HT1080 (cell line): ENCODE data around the gene CCDC97. TPM values are rescaled to one million over a fixed set of nuclear protein-coding genes. Genes with fewer than 3 reads are reported as not detected.
"Not testable (repeated sequence)": the region's sequence is repeated elsewhere in the genome, so short reads cannot be mapped to it uniquely, and the experiment has no call there.

Experiments used
- DNase-seq: peaks from one replicate; pipeline ENCODE4 v3.0.0-alpha.2; 2015; ENCODE audit warnings: low read depth
- total RNA-seq: library from RNA; depleted of rRNA; stranded (reverse); fragments of >200 nt; shearing (Covaris generic); gene quantifications from 2 replicates; pipeline ENCODE4 v1.2.3, GENCODE V29; 2014

The CCDC97 gene
- total RNA-seq, 1 experiment from 2014 or later, result 14.3 TPM

DNA sequence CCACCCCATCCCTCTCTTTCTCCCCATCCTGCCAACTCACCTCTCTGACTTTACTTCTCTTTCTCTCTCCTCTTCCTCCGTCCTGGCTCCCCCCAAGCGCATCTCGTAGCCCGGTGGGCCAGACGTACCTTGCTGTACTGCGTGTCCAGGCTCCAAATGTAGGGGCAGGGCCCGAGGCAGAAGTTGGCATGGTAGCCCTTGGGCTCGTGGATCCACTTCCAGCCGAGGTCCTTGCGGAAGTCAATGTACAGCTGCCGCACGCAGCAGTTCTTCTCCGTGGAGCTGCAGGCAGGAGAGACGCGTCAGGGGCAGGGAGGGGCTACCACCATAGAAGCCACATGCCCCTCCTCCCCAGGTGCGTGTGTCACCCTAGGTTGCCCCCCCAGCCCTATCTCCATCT lies 22.0 kb downstream of the CCDC97 start:
- DNase-seq, result no peak

DNA sequence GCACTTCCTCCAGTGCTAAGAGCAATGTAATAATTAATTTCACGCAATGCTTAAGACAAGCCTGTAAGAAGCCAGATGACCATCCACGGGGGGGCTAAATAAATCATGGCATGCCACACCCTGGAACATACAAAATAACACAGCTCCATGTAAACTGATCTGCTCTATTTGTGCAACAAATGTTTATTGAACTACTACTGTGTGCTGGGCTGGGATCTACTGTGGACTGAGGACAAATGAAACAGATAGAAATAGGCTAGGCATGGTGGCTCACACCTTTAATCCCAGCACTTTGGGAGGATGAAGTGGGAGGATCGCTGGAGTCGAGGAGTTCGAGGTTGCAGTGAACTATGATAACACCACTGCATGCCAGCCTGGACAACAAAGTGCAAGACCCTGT lies 22.5 kb downstream of the CCDC97 start:
- DNase-seq, result no peak

DNA sequence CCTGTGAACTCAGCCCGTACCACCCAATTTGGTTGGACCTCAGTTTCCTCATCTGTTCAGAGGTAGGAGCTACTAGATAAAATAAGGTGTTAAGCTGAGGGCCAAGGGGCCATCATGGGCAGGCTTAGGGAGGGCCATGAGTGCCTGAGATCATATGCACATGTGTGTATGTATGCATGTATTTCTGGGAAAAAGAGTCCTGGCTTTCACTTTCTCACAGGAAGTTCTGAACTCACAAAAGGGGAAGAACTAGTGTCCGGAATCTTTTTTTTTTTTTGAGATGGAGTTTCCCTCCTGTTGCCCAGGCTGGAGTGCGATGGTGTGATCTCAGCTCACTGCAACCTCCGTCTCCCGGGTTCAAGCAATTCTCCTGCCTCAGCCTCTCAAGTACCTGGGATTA lies 24.8 kb downstream of the CCDC97 start:
- DNase-seq, result no peak

DNA sequence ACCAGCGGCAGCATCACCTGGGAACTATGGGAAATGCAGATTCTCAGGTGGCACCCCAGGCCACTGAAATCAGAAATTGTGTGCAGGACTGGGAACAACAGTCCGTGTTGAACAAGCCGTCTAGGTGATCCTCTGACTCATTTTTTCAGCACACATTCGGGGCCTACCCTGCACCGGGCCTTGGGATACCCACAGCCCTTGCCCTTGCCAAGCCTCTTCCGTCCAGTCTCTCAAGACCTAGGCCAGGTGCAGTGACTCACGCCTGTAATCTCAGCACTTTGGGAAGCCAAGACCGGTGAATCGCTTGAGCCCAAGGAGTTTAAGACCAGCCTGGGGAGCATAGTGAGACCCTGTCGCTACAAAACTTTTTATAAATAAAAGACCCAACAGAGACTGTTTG lies 25.5 kb downstream of the CCDC97 start:
- no peak for DNase-seq

DNA sequence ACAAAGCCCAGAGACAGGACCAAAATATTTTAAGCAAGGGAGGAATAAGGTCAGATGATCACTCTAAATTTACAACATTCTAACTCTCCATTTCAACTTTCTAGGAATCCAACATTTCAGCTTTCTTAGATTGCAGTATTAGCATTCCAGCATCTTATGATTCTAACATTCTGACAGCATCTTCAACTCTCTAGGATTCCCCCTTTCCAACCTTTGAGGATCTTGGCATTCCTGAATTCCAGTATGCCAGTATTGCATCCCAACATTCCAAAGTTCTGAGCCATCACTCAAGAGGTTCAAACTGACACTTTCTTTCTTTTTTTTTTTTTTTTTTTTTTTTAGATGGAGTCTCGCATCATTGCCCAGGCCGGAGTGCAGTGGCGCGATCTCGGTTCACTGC lies 30.0 kb downstream of the CCDC97 start:
- DNase-seq, result peak; percentile 70

DNA sequence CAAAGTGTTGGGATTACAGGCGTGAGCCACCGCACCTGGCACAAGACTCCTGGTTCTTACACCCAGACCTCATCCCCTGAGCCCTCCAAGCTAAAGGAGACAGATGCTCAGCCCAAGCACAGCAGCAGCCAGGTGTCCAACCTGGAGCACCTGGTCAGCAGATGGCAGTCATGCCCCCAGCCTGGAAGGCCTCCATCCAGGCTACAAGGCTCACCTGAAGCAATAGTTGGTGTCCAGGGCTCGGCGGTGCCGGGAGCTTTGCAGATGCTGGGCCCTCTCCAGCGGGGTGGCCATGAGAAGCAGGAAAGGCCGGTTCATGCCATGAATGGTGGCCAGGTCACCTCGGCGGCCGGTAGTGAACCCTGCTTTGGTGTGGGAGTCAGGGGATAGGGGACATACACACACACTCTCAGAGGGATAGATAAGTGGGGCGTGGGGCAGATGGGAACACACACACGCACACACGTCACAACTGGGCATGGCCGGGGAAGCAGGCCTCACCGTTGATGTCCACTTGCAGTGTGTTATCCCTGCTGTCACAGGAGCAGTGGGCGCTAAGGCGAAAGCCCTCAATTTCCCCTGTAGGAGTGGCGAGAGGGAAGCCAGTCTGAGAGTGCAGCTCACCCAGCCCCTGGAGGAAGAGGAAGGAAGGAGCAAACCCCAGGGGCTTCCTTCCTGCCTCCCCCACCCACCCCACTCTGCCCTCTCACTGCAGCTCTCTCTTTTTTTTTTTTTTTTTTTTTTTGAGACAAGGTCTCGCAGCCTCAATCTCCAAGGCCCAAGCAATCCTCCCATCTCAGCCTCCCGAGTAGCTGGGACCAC lies 31.9 kb downstream of the CCDC97 start:
- no peak for DNase-seq

DNA sequence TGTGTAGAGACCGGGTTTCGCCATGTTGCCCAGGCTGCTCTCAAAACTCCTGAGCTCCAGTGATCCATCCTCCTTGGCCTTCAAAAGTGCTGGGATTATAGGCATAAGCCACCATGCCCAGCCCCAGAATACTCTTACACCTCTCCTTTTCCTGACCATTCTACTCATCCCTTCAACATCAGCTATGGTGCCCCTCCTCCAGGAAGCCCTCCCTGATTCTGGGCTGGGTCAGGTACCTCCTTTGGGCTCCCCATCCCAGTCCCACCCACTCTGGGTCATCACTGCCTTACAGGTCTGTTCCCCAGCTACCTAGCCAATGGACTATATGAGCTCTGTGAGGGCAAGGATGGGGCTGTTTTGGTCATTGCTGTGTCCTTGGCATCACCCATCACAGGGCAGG lies 34.2 kb downstream of the CCDC97 start:
- no peak for DNase-seq

DNA sequence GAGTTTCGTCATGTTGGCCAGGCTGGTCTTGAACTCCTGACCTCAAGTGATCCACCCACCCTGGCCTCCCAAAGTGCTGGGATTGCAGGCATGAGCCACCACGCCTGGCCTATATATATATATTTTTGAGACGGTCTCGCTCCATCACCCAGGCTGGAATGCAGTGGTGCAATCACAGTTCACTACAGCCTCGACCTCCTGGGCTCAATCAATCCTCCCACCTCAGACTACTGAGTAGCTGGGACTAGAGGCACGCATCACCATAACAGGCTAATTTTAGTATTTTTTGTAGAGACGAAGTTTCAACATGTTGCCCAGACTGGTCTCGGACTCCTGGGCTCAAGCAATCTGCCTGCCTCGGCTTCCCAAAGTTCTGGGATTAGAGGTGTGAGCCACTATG lies 36.9 kb downstream of the CCDC97 start:
- DNase-seq, result not testable (repeated sequence)

DNA sequence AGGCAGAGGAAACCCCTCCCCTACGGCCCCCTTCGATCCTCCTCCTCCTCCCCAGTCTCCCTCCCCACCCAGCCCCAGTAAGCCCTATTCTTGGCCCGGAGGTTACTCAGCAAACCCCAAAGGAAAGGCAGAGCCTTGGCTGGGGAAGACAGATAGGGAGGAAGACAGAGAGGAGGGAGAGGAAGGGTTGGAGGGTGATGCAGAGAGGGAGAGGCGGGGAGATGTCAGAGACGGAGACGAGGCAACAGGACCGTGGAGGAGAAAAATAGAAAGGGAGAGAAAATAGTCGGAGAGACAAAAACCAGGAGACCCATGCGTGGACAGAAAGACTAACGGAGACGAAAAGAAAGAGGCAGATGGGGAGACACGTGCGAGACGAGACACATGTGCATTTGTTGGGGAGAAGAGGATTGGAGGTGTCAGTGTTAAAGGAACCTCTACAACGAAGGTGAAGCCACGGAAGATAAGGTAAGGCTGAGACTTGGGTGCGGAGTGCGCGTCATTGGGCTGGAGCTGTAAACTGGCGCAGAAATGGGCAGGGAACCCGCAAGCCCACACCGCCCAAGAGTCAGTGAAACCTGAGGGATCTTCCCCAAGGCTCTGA lies 40.9 kb downstream of the CCDC97 start:
- DNase-seq, result no peak

DNA sequence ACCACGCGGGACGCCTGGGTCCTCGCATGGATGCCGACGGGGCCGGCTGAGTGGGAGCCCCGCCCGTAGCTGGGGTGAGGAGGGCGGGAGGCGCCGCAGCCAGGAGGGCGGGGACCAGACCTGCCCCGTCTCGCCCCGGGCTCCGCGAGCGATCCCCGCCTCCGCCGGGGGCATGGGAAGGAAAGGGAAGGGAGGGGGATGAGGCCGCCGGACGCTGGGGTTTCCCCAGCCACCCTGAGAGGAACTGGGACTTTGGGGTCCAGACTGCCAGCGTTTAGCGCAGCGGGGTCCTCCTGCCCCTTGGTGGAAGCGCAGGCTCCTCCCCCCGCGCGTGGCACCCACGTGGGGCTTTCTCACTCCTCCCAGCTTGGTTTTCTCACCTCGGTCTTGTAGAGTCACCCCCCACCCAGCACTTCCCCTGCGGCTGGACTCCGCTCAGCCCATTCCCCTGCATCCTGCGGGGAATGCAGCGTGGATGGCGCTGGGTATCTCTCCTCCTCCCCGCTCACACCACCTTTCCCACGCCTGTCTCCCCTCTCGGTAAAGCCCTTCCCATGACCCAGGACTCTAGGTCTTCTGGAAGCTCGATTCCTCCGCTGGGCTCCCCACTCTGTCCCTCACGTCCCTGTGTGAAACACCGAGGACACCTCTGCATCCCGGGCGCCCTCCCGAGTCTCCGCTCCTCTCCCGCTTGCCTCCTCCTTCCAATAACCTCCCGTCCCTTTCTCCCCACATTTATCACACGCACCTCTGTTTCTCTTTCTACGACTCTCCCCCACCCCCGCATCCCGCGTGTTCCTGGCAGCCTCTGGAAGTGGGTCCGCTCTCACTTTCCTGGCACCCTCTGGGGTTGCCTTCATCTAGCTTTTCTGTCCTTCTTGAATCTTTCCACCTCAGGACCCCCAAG lies 41.6 kb downstream of the CCDC97 start:
- DNase-seq, result peak; percentile 59

DNA sequence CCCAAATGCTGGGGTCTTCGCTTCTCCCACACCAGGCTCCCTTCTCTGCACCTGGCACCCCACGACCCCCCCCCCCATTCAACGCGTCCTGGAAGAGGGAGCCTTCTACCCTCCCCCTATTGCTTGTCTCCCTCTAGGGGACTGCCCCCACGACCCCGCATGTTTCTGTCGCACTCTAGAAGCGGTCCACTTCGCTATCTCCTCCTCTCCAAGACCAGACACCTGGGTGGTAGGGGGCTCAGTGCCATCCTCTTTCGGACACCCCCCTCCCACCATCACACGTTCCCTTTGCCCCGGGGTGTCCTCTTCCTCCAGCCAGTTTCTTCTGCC lies 42.3 kb downstream of the CCDC97 start:
- DNase-seq, result no peak

DNA sequence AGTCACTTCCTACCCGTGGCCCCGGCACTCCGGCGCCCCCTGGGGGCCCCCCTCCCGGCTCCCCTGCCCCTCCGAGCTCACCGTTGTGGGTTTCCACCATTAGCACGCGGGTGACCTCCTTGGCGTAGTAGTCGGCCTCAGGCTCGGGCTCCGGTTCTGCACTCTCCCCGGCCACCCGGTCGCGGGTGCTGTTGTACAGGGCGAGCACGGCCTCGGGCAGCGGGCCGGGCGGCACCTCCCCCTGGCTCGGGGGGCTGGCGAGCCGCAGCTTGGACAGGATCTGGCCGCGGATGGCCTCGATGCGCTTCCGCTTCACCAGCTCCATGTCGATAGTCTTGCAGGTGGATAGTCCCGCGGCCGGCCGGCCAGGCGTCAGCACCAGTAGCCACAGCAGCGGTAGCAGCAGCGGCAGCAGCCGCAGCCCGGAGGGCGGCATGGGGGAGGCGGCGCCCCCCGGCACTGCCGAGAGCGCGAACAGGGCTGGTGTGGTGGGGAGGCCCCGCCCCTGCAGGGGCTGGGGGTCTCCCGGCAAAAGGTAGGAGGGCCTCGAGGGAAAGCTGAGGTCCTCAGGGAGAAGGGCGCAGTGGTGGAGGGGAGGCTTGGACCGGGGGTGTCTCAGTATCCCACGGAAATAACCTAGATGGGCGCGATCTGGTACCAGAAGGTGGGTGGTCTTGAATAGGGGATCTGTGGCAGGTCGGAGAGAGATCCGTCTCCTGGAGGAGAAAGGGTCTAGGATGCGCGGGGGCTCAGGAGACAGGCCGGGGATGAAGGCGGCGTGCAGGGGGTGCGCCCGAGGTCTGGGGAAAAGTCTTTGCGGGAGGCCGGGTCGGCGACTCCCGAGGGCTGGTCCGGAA lies 42.9 kb downstream of the CCDC97 start:
- DNase-seq, result peak; percentile 54

DNA sequence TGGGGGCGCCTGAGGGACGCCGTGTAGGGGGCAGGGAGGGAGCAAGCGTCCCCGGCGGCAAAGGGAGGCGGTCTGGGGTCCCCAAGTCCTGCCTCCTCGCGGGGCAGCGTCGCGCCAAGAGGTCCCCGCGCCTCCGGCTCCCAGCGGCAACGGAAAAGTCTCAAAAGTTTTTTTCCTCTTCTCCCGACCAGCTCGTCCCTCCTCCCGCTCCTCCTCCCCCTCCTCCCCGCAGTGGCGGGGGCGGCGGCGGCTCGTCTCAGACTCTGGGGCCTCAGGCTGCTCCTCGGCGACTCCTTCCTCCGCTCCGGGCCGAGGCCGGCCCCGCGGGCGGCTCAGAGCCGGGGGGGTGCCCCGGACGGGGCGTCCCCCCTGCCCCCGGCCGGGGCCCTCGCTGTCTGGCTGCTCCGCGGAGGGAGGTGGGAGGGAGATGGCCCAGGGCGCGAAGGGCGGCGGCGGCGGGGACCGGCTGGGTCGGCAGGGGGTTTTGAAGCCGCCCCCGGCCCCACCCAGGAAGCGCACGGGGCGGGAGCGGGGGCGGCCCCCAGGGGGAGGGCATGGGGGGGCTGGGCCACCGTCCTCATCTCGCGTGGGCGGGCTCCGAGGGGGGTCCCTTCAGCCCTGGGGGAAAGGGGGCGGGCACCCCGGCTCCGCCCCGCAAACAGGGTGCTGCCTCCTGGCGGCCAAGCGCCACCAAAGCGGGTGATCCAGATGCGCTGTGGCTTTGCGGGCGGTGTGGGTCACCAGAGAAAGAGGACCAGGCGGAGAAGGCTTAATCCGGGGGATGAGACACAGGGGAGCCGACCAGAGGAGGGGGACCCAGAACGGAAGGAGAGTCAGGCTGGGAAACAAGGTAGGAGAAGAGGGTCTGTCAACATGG lies 43.7 kb downstream of the CCDC97 start, which contains the start of gene TGFB1:
TSS of gene TGFB1 (minus strand) at position 457 of the 877 bp plus-strand sequence. CDS start 878 bp downstream, outside the sequence.
- DNase-seq, result peak; percentile 77

DNA sequence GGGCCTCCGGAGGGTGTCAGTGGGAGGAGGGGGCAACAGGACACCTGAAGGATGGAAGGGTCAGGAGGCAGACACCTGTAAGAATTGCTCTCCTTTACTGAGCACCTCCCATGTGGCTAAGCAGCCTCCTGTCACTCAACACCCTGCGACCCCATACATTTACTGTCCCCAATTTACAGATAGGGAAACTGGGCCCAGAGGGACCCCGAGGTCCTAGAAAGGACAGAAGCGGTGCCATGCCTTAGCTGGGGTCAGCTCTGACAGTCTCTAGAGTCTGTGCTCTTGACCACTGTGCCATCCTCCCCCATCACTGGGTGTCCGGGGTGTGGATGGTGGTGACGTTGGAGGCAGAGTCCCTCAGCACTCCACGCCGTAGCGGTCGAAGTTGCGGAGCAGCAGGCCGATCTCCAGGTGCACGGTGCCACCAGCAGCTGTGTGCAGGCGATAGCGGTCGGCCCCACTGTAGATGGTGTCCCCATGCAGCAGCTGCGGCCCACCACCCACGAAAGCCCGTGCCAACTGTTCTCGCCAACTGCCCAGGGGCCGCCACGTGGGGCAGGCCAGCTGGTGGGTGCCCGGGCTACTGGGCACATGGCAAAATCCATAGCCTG lies 44.5 kb downstream of the CCDC97 start:
- DNase-seq, result no peak

DNA sequence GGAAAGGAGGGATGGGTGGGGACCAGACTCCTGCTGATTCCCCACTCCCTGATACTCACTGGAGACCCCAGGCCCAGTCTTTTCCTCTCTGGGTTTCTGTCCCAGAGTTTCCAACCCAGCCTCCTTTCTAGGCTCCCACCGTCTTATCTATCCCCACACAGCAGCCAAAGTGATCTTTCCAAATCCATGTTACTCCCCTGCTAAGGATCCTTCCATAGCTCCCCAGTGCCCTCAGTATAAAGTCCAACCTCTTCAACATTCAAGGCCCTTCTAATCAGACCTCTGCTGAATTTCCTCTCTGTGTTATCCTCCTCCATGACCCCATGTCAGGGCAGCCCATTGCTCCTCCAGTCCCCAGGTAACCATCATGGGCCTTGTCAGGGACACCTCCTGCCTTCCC lies 45.1 kb downstream of the CCDC97 start:
- no peak for DNase-seq

DNA sequence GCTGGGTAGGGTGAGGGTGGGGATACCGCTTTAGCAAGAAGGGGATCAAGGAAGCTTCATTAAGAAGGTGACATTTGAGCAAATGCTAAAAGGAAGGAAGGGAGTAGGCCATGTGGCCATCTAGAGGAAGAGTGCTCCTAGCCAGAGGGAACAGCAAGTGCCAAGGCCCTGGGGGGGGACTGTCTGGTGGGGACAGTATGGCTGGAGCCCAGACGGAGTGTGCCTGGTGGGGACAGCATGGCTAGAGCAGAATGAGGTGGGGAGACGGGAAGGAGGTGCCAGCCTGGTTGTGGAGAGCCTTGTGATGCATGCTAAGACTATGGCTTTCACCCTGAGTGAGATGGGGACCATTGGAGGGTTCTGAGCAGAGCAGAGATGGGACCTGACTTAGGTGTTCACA lies 45.8 kb downstream of the CCDC97 start:
- no peak for DNase-seq

DNA sequence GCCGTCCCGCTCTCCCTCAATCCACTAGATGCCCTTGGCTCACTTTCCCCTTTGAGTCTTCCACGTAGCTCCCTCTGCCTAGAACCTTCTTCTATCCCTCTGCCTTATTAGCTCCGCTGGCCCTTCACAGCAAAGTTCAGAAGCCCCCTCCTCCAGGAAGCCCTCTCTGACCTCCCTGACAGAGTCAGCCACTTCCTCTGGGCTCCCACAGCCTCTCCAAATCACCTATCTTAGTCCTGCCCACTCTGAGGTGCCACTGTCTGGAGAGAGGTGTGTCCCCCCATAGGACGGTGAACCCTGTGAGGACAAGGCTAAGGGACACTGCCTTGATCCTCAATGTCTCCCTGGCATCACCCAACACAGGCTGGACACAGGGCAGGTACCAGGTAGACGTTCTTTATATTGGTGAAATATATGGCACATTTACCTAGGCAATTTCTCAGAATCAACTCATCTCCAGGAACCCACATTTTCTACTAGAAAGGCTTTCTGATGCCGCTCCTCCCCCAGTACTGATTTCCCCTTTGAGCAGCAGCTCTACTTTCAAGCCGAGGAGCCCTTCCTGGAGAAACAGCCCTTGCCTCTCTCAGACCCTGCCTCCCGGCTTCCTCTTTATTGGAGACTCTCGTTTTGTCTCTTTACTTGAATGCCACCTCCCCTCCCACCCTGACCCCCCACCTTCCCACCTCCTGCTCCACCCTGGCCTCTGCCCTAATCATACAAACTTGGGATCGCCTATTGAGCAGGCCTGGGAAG lies 47.2 kb downstream of the CCDC97 start:
- no peak for DNase-seq

DNA sequence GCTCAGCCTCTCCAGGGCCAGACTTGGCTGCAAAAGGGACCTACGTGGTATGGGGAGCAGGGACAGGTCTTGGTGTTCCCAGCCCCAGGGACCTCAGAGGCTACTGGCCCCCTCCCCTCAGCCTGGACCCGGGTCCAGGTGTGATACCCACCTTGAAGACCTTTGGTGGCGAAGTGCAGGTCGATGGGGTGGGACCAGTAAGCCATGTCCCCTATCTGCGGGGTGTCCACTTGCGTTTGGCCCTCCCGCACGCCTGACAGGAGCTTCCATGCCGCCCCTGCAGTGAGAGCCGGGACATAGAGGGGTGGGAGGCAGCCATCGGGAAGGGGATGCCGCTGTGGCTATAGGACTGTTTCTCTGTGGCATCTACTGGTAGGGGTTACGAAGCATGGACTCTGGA lies 47.8 kb downstream of the CCDC97 start:
- no peak for DNase-seq

DNA sequence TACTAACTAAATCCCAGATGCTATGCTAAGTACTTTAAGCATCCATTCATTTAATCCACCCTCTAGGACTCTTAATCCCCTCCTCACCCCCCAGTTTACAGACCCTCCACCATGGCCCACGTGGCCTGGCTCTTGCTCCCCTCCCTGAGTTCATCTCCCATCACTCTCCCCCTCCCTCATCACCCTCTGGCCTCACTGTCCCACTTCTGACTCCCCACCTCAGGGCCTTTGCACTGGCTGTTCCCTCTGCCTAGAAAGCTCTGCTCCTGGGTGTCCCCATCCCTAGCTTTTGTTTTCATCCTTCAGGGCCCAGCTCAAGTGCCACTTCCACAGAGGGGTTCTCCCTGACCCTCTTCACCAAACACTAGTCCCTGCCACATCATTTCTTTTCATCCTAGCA lies 49.8 kb downstream of the CCDC97 start:
- DNase-seq, result no peak
